ENCODE measurements around the gene ZNF638. TPM values are rescaled to one million over a fixed set of nuclear protein-coding genes. Genes with fewer than 3 reads are reported as not detected.

Gene ZNF638
- total RNA-seq, 1 experiment from 2014 or later, result 80.8 TPM

GRCh38 chr2:71291398-71291797, 40.2 kb upstream of the ZNF638 start:
- ATAC-seq (no peak), DNase-seq (ENCODE audit: low read depth, low spot score) (no peak)
- Histone ChIP-seq H3K4me3 (ENCODE audit: low read depth in 2 of 2, low read length in 2 of 2) (no peak overlapping the region), H3K4me1 (ENCODE audit: control insufficient read depth, insufficient read depth, low read length) (no peaks in the 10 kb centered on the region), H3K36me3 (ENCODE audit: control insufficient read depth, insufficient read depth, low read length) (no peaks in the 10 kb centered on the region), H3K9me3 (ENCODE audit: control insufficient read depth, insufficient read depth, low read depth, low read length) (no peaks in the 10 kb centered on the region), H3K27me3 (ENCODE audit: control insufficient read depth, insufficient read depth, low read length) (no peaks in the 10 kb centered on the region), H3K27ac (ENCODE audit: low read length) (no peak overlapping the region)
- in situ Hi-C loops (cut with HindIII; ENCODE audit: low pct_unique_long_range_greater_than_20kb, low sequenced_read_pairs), result no loop called here
- intact Hi-C loops (cut with micrococcal nuclease; ENCODE audit: unreplicated experiment), result no loop called here
- ChIA-PET POLR2A (no interaction called here), CTCF (no interaction called here)
- BruUV-seq (replicated peaks), result no TSS peak
- TF ChIP-seq POLR2AphosphoS5 (IDR thresholded peaks at IDR 0.05; ENCODE audit: low read depth, low read length) (no peak), TCF7L2 (IDR thresholded peaks at IDR 0.05; ENCODE audit: low read depth, low read length) (no peak), SIN3A (IDR thresholded peaks at IDR 0.05; ENCODE audit: borderline replicate concordance, insufficient read depth, low read depth, low read length) (no peak), CTCF (IDR thresholded peaks at IDR 0.05) (no peak), REST (IDR thresholded peaks at IDR 0.05; ENCODE audit: insufficient read depth in 1 of 2, low read depth in 2 of 2, low read length in 1 of 2) (no peak)

- Histone ChIP-seq H3K4me1 (ENCODE audit: control insufficient read depth, insufficient read depth, low read length) (no peaks in the 10 kb centered on the region), H3K36me3 (ENCODE audit: control insufficient read depth, insufficient read depth, low read length) (no peaks in the 10 kb centered on the region), H3K4me3 (ENCODE audit: low read depth in 2 of 2, low read length in 2 of 2) (no peak overlapping the region), H3K27ac (ENCODE audit: low read length) (no peak overlapping the region), H3K9me3 (ENCODE audit: control insufficient read depth, insufficient read depth, low read depth, low read length) (no peaks in the 10 kb centered on the region), H3K27me3 (ENCODE audit: control insufficient read depth, insufficient read depth, low read length) (no peaks in the 10 kb centered on the region)
- ChIA-PET POLR2A (no interaction called here), CTCF (interaction anchor here (0.5 kb wide), 1 partner anchor 744 kb away, joined by 5 read pairs; no protein-coding TSS in a partner anchor)
- BruUV-seq (replicated peaks), result no TSS peak
- in situ Hi-C loops (cut with HindIII; ENCODE audit: low pct_unique_long_range_greater_than_20kb, low sequenced_read_pairs) (no loop called here), intact Hi-C loops (cut with micrococcal nuclease; ENCODE audit: unreplicated experiment) (no loop called here)
- ATAC-seq (no peak), DNase-seq (ENCODE audit: low read depth, low spot score) (no peak)
- no peak for TF ChIP-seq CTCF (IDR thresholded peaks at IDR 0.05)
- no peak for TF ChIP-seq REST (IDR thresholded peaks at IDR 0.05; ENCODE audit: insufficient read depth in 1 of 2, low read depth in 2 of 2, low read length in 1 of 2)
- no peak for TF ChIP-seq POLR2AphosphoS5 (IDR thresholded peaks at IDR 0.05; ENCODE audit: low read depth, low read length)
- TF ChIP-seq SIN3A (IDR thresholded peaks at IDR 0.05; ENCODE audit: borderline replicate concordance, insufficient read depth, low read depth, low read length), result no peak
- TF ChIP-seq TCF7L2 (IDR thresholded peaks at IDR 0.05; ENCODE audit: low read depth, low read length), result no peak
Observed at GRCh38 chr2:71292159-71292558, 39.4 kb upstream of the ZNF638 start.

All from Panc1 (cell line).